Measurements from ENCODE around the gene NEMP1.
A peak's percentile ranks its signal among the peaks of the same experiment; 100 is the strongest.
"Not testable (repeated sequence)": the region's sequence is repeated elsewhere in the genome, so short reads cannot be mapped to it uniquely, and the experiment has no call there.

Gene NEMP1

GRCh38 chr12:57025196-57025595 is 53.4 kb downstream of the NEMP1 start:
- DNase-seq, result no peak

DNA sequence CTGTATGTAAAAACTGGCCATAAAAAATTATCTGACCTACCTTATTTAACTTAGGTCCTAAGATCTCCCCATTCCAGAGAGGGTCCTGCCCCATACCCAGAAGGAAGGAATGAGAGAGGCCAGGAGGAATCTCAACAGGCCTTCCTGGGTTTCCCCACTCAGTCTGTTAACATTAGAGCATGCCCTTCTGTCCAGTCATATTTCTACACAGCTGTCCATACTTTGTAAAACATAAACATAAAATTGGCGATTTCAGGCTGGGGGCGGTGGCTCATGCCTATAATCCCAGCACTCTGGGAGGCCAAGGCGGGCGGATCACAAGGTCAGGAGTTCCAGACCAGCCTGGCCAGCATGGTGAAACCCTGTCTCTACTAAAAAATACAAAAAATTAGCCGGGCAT is 56.3 kb downstream of the NEMP1 start:
- DNase-seq, result not testable (repeated sequence)

DNA sequence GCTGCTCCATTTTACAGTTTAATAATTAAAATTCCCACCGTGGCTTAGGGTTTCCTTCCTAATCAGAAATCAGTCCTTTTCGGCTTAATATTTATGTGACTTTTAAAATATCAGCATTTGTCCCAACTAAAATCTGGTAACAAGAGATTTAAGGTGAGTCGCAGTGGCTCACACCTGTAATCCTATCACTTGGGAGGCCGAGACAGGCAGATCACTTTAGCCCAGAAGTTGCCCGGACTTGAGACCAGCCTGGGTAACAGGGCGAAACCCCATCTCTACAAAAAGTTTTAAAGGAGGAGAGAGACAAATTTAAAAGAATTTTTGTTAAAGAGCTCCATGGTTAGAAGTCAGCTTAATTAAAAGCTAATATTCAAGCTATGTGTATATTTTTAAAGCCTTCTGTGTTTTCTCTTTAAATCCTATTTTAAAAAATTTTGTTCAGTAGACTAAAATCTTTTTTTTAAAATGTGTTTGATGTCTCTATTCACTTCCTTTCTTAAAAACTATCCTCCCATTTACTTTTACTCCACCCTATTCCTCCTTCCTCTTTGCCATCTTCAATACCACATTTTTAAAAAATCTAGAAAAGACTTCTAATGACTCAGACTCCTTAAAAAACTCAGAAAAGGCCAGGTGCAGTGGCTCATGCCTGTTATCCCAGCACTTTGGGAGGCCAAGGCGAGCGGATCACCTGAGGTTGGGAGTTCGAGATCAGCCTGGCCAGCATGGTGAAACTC is 58.4 kb downstream of the NEMP1 start:
- no peak for DNase-seq

GRCh38 chr12:57018906-57019305 is 59.7 kb downstream of the NEMP1 start:
- DNase-seq, result no peak

GRCh38 chr12:57018353-57018752 is 60.2 kb downstream of the NEMP1 start:
- DNase-seq, result not testable (repeated sequence)

DNA sequence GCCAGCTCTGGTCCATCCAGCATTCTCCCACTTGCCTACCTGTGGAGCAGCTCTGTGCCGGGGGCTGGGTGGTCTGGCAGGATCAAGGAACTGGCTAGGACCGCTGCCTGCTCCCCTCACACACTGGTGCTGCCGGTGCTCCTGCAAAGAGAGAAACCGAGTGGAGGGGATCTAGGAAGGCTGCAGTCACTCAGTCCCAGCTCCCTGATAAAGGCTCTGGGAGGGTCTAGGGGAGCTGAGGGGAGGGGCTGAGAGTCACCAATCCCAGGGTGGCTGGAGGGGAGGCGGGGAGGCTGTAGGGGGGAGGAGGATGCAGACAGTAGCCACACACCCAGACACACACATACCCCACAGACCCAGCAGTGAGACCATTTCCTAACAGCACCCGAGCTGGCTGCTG is 62.2 kb downstream of the NEMP1 start, which contains the start of gene TAC3:
Gene TAC3, minus strand, starts transcription at position 182 of the 400 bp plus-strand sequence. CDS start 732 bp downstream, outside the sequence.
- no peak for DNase-seq

GRCh38 chr12:57012600-57013465 is 65.8 kb downstream of the NEMP1 start:
- DNase-seq, result no peak

GRCh38 chr12:57011438-57012424 is 66.9 kb downstream of the NEMP1 start:
- DNase-seq, result peak; percentile 34

- no peak for DNase-seq
Observed at GRCh38 chr12:57010627-57011247, 67.9 kb downstream of the NEMP1 start.

DNA sequence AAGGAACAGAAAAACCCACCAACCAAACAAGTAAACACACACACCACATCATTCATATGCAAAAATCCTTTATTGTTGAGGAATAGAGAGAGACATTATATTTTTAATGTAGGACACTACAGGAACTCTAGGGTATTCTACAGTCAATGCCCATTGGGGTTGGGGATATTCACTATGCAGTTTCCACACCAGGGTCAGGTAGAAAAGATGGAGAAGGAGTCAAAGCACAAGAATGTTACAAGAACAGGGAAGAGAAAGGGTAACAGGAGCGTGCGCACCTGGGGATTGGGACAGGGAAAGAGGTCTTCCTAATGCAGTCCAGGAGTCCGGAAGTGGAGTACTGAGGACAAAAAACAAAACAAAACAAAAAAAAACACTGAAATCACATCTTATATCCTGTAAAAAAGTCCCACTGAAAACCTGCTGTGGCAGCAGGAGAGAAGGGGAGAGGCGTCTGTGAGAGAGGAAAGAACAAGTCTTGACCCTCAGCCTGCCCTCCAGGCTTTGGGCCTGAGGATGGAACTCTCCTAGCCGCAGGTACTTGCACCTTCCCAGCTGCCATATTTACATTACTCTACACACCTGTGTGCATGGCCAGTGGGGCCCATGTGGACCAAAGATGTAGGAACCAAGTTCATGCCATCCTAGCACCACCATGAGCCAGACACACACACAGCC is 68.5 kb downstream of the NEMP1 start:
- no peak for DNase-seq

DNA sequence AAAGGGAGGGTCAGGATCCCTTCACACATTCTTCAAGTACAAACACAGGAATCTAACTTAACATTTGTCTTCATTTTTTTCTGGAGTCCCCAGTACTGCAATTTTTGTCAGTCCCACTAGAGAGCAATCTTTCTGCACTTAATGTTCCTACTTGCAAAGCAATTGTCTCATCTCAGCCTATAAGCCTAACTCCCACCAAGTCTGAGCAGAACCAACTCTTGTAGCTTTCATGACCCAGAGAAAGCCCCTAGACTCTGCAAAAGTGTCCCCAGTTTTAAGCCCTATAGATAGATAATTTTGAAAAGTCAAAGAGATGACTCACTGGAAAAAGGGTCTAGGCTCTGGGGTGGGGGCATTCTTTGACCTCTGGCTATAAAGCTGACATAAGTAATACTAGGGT is 70.4 kb downstream of the NEMP1 start:
- peak; percentile 51 for DNase-seq

DNA sequence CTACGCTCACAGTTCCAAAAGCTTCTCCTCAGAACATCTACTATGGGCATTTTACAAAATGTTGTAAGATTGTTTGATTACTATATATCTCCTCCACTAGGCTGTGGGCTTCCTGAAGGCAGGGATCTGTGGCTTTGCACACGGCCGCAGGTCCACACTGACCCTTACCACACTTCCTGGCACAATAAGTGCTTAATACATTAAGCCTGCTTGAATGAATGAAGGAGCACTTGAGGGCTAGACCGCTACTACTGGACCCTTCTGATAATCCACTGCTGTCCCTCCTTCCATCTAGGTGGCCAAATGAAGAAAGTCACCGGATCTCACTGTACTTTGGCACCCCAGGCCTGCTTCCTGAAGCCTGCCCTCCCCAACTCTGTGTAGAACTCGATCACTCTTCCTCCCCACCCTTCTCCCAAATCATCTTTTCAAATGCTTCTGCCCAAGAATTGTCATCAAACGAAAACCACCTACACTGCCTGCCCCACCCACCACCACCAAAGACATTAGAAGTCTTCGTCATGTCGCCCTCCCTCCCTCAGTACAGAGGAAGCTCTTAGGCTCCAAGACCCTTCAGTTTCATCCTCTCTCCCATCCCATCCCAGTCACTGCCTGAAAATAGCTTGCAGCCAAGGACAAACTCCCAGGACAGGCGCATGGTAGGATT is 71.6 kb downstream of the NEMP1 start:
- DNase-seq, result no peak

DNA sequence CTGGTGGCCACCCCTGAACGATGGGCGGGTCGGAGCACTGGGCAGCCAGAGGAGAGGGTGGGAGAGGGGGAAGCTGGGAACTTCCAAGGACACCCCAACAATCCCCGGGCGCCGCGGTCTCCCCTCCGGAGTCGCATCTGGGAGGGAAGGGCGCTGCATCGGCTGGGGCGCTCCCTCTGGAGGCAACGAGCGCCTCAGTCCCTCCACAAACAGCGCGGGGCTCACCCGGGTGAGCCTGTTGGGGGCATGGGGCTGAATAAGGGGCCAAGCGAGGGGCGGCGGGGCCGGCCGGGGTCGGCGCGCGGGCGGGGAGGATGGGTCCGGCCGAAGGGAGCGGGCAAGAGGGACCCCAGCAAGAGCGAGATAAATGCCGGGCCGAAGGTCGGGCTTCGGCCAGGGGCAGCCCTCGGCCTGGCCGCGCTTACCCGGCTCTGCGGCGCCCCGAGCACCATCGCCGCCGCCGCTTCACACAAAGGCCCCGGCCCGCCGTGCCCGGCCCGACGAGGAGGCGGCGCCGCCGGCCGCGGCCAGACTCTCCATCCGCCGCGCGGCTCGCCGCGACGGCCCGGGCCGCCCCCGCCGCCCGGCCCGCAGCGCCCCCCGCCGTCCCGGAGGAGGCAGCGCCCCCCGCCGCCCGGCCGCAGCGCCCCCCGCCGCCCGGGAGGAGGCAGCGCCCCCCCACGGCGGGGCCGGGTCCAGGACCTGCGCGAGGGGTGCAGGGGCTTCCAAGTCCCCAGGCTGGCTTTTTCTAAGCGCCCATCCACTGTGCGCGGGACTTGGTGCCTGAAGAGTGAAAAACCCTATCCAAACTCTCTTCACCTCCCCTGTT is 72.4 kb downstream of the NEMP1 start, which contains the start of gene ZBTB39:
Gene ZBTB39, minus strand, starts transcription at position 567 of the 829 bp plus-strand sequence. CDS start 1,629 bp downstream, outside the sequence.
- DNase-seq, result peak; percentile 60

Measured in central memory CD4-positive, alpha-beta T cell (primary cell).